Measurements from ENCODE around the gene NNMT.

NNMT gene

GRCh38 chr11:114284914-114285313, 11.3 kb upstream of the NNMT start:
- DNase-seq (ENCODE audit: low read depth) = no peak

GRCh38 chr11:114285599-114285998, 10.6 kb upstream of the NNMT start:
- DNase-seq (ENCODE audit: low read depth) = no peak

- no peak for DNase-seq (ENCODE audit: low read depth)
Measured at GRCh38 chr11:114286229-114286628, 10.0 kb upstream of the NNMT start.

GRCh38 chr11:114287154-114287553, 9.0 kb upstream of the NNMT start:
- DNase-seq (ENCODE audit: low read depth) = no peak

GRCh38 chr11:114288136-114288535, 8.1 kb upstream of the NNMT start:
- no peak for DNase-seq (ENCODE audit: low read depth)

- DNase-seq (ENCODE audit: low read depth) = no peak
Measured at GRCh38 chr11:114289779-114290178, 6.4 kb upstream of the NNMT start.

- DNase-seq (ENCODE audit: low read depth) = no peak
Measured at GRCh38 chr11:114290503-114291235, 5.5 kb upstream of the NNMT start.

- DNase-seq (ENCODE audit: low read depth) = peak; percentile 64
Measured at GRCh38 chr11:114291381-114291780, 4.8 kb upstream of the NNMT start.

- DNase-seq (ENCODE audit: low read depth) = peak; percentile 42
Measured at GRCh38 chr11:114291842-114292680, 4.1 kb upstream of the NNMT start.

GRCh38 chr11:114293201-114293711, 2.9 kb upstream of the NNMT start:
- no peak for DNase-seq (ENCODE audit: low read depth)

- no peak for DNase-seq (ENCODE audit: low read depth)
Measured at GRCh38 chr11:114296605-114297372, 590 bp downstream of the NNMT start.

- no peak for DNase-seq (ENCODE audit: low read depth)
Measured at GRCh38 chr11:114297806-114298709, 1.9 kb downstream of the NNMT start.

- DNase-seq (ENCODE audit: low read depth) = no peak
Measured at GRCh38 chr11:114298710-114299109, 2.5 kb downstream of the NNMT start.

GRCh38 chr11:114301088-114301487, 4.9 kb downstream of the NNMT start:
- no peak for DNase-seq (ENCODE audit: low read depth)

GRCh38 chr11:114301927-114302326, 5.7 kb downstream of the NNMT start:
- DNase-seq (ENCODE audit: low read depth) = no peak

- no peak for DNase-seq (ENCODE audit: low read depth)
Measured at GRCh38 chr11:114302663-114303062, 6.5 kb downstream of the NNMT start.

- no peak for DNase-seq (ENCODE audit: low read depth)
Measured at GRCh38 chr11:114304065-114304464, 7.9 kb downstream of the NNMT start.

- no peak for DNase-seq (ENCODE audit: low read depth)
Measured at GRCh38 chr11:114304969-114305368, 8.8 kb downstream of the NNMT start.

- peak; percentile 88 for DNase-seq (ENCODE audit: low read depth)
Measured at GRCh38 chr11:114307524-114308203, 11.5 kb downstream of the NNMT start.

GRCh38 chr11:114308689-114309089, 12.5 kb downstream of the NNMT start:
- peak; percentile 72 for DNase-seq (ENCODE audit: low read depth)

GRCh38 chr11:114309517-114309916, 13.3 kb downstream of the NNMT start:
- DNase-seq (ENCODE audit: low read depth) = no peak
